Measurements from ENCODE around the gene TMED5. TPM values are rescaled to one million over a fixed set of nuclear protein-coding genes. Genes with fewer than 3 reads are reported as not detected.

The TMED5 gene
- total and polyA plus RNA-seq, 2 experiments from 2014 or later, result 25.0 to 45.2 TPM

DNA sequence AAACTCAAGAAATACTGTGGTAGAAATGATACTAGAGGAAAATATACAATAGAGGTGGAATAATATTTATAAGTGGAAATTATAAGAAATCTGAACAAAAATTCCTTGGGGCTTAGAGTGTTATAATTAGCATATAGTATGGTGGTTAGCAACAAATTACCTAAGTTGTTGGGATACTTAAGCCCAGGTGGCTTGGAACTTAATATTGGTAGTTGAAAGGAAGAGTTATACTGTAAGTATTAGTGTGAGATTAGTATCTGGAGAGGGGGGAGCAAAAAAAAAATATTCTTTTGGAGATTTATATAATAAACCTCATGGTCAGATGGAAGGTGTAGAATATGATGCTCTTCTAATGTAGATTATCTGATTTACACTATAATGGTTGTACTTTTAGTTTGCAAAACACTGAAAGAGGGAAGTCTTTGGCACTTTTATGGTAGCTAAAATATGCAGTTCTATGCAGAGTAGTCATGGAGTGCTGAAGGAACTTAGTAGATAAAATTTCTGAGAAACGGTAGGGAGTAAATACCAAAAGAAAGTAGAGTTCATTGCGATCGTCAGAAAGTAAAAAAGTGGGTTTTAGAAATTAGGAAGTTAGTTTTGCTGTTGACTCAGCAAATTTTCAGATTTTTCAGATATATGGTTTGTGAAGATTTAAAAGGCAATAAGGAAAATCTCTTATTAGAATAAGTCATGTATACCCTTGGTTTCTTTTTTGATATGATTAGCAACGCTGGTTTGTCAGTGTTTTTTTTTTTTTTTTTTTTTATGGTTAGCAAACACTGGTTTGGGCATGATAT is 55.5 kb downstream of the TMED5 start:
- Histone ChIP-seq H3K36me3 (ENCODE audit: insufficient read depth) (peaks cover 23% of the 10 kb centered on the region; the same call in 1 of the 2 replicates), H4K20me1 (replicated peaks; ENCODE audit: insufficient read depth) (peaks cover 4% of the 10 kb centered on the region; the same call in 1 of the 2 replicates), H3K4me2 (peak overlapping the region; percentile 57), H3F3A (replicated peaks; ENCODE audit: low read depth) (no peaks in the 10 kb centered on the region), H3K79me2 (replicated peaks; ENCODE audit: insufficient read depth) (peaks cover 30% of the 10 kb centered on the region), H3K9me2 (ENCODE audit: insufficient read depth) (no peaks in the 10 kb centered on the region), H3K27me3 (ENCODE audit: insufficient read depth) (no peaks in the 10 kb centered on the region), H3K4me1 (ENCODE audit: insufficient read depth) (peaks cover 39% of the 10 kb centered on the region), H3K4me3 (peak overlapping the region; percentile 12), H3K27ac (ENCODE audit: low read depth) (peak overlapping the region; percentile 82), H2AFZ (no peak overlapping the region)
- Mint-ChIP-seq H3K9me3 (no peaks in the 10 kb centered on the region), H3K4me1 (peaks cover 39% of the 10 kb centered on the region), H3K4me3 (peak overlapping the region; percentile 64), H3K36me3 (ENCODE audit: low read depth) (peaks cover 25% of the 10 kb centered on the region), H3K27me3 (ENCODE audit: insufficient read depth, low read depth, poor library complexity) (no peaks in the 10 kb centered on the region), H3K27ac (peak overlapping the region; percentile 97)
- peak; percentile 44; the same call in 1 of the 2 replicates for TF ChIP-seq NANOG (IDR thresholded peaks at IDR 0.05; ENCODE audit: borderline replicate concordance)
- TF ChIP-seq ZNF331 (CRISPR knock-in tag; IDR thresholded peaks at IDR 0.05; ENCODE audit: low read depth), result no peak
- DNase-seq (ENCODE audit: low spot score) (peak; percentile 51), ATAC-seq (peak; percentile 87)

DNA sequence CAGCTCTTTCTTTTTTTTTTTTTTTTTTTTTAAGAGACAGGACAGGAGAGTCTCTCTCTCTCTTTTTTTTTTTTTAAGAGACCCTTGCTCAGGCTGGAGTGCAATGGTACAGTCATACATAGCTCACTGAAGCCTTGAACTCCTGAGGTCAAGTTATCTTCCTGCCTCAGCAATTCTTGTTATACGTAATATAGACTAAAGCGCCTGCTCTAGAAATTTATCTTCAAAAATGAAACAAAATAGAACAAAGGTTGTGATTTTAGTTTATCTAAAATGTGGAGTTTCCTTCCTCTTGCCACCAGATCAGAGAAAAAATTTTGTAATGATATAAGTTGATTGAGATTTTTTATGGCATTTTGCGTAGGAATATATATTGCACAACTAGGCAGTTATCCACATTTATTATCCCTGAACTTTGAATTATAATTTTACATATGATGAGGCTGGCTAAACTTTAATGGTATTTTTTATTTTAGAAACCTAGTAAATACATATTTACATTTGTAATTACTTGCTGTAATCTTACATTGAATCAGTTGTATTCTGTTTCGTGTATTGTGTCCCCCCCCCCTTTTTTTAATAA is 56.9 kb downstream of the TMED5 start:
- Mint-ChIP-seq H3K4me3 (no peak overlapping the region), H3K36me3 (ENCODE audit: low read depth) (peaks cover 38% of the 10 kb centered on the region), H3K9me3 (no peaks in the 10 kb centered on the region), H3K27ac (no peak overlapping the region), H3K4me1 (peaks cover 39% of the 10 kb centered on the region), H3K27me3 (ENCODE audit: insufficient read depth, low read depth, poor library complexity) (no peaks in the 10 kb centered on the region)
- Histone ChIP-seq H3F3A (replicated peaks; ENCODE audit: low read depth) (no peaks in the 10 kb centered on the region), H3K4me2 (no peak overlapping the region), H3K27ac (ENCODE audit: low read depth) (peak overlapping the region; percentile 82; the same call in 1 of the 2 replicates), H2AFZ (no peak overlapping the region), H3K4me1 (ENCODE audit: insufficient read depth) (peaks cover 39% of the 10 kb centered on the region), H3K79me2 (replicated peaks; ENCODE audit: insufficient read depth) (peaks cover 36% of the 10 kb centered on the region), H3K36me3 (ENCODE audit: insufficient read depth) (peaks cover 22% of the 10 kb centered on the region; the same call in 1 of the 2 replicates), H3K9me2 (ENCODE audit: insufficient read depth) (no peaks in the 10 kb centered on the region), H3K27me3 (ENCODE audit: insufficient read depth) (no peaks in the 10 kb centered on the region), H4K20me1 (replicated peaks; ENCODE audit: insufficient read depth) (peaks cover 8% of the 10 kb centered on the region; the same call in 1 of the 2 replicates), H3K4me3 (no peak overlapping the region)
- DNase-seq (ENCODE audit: low spot score) (no peak), ATAC-seq (no peak; the same call in 2 of the 3 replicates)
- TF ChIP-seq JUNB (IDR thresholded peaks at IDR 0.05; ENCODE audit: unreplicated experiment) (no peak), NANOG (IDR thresholded peaks at IDR 0.05; ENCODE audit: borderline replicate concordance) (no peak), POLR2AphosphoS5 (IDR thresholded peaks at IDR 0.05; ENCODE audit: low read depth) (no peak), CREB1 (CRISPR knock-in tag; IDR thresholded peaks at IDR 0.05; ENCODE audit: low read depth) (no peak), EZH2phosphoT487 (IDR thresholded peaks at IDR 0.05; ENCODE audit: unreplicated experiment) (no peak), STAT1 (IDR thresholded peaks at IDR 0.05; ENCODE audit: unreplicated experiment) (no peak), ZNF331 (CRISPR knock-in tag; IDR thresholded peaks at IDR 0.05; ENCODE audit: low read depth) (no peak), EZH2 (IDR thresholded peaks at IDR 0.05; ENCODE audit: low read depth, unreplicated experiment) (no peak)
- TF ChIP-seq, protein P1, sequence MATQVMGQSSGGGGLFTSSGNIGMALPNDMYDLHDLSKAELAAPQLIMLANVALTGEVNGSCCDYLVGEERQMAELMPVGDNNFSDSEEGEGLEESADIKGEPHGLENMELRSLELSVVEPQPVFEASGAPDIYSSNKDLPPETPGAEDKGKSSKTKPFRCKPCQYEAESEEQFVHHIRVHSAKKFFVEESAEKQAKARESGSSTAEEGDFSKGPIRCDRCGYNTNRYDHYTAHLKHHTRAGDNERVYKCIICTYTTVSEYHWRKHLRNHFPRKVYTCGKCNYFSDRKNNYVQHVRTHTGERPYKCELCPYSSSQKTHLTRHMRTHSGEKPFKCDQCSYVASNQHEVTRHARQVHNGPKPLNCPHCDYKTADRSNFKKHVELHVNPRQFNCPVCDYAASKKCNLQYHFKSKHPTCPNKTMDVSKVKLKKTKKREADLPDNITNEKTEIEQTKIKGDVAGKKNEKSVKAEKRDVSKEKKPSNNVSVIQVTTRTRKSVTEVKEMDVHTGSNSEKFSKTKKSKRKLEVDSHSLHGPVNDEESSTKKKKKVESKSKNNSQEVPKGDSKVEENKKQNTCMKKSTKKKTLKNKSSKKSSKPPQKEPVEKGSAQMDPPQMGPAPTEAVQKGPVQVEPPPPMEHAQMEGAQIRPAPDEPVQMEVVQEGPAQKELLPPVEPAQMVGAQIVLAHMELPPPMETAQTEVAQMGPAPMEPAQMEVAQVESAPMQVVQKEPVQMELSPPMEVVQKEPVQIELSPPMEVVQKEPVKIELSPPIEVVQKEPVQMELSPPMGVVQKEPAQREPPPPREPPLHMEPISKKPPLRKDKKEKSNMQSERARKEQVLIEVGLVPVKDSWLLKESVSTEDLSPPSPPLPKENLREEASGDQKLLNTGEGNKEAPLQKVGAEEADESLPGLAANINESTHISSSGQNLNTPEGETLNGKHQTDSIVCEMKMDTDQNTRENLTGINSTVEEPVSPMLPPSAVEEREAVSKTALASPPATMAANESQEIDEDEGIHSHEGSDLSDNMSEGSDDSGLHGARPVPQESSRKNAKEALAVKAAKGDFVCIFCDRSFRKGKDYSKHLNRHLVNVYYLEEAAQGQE (IDR thresholded peaks at IDR 0.05; ENCODE audit: unreplicated experiment), result no peak
- TF ChIP-seq, protein P2, sequence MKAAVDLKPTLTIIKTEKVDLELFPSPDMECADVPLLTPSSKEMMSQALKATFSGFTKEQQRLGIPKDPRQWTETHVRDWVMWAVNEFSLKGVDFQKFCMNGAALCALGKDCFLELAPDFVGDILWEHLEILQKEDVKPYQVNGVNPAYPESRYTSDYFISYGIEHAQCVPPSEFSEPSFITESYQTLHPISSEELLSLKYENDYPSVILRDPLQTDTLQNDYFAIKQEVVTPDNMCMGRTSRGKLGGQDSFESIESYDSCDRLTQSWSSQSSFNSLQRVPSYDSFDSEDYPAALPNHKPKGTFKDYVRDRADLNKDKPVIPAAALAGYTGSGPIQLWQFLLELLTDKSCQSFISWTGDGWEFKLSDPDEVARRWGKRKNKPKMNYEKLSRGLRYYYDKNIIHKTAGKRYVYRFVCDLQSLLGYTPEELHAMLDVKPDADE (IDR thresholded peaks at IDR 0.05), result no peak
- TF ChIP-seq, protein P3, sequence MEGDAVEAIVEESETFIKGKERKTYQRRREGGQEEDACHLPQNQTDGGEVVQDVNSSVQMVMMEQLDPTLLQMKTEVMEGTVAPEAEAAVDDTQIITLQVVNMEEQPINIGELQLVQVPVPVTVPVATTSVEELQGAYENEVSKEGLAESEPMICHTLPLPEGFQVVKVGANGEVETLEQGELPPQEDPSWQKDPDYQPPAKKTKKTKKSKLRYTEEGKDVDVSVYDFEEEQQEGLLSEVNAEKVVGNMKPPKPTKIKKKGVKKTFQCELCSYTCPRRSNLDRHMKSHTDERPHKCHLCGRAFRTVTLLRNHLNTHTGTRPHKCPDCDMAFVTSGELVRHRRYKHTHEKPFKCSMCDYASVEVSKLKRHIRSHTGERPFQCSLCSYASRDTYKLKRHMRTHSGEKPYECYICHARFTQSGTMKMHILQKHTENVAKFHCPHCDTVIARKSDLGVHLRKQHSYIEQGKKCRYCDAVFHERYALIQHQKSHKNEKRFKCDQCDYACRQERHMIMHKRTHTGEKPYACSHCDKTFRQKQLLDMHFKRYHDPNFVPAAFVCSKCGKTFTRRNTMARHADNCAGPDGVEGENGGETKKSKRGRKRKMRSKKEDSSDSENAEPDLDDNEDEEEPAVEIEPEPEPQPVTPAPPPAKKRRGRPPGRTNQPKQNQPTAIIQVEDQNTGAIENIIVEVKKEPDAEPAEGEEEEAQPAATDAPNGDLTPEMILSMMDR (conservative IDR thresholded peaks at IDR 0.05; ENCODE audit: low read depth in 2 of 2), result no peak
